H4 (cell line): ENCODE measurements around the gene FILIP1L. TPM values are rescaled to one million over a fixed set of nuclear protein-coding genes. Genes with fewer than 3 reads are reported as not detected.
A peak's percentile ranks its signal among the peaks of the same experiment; 100 is the strongest.

ENCODE experiments used
- DNase-seq: peaks from one replicate; pipeline ENCODE4 v3.0.0-alpha.2; 2015; ENCODE audit warnings: low spot score
- total RNA-seq: library from RNA; depleted of rRNA; stranded (reverse); fragments of >200 nt; shearing (Covaris generic); gene quantifications from 2 replicates; pipeline ENCODE4 v1.2.3, GENCODE V29; 2014; rRNA removed

The FILIP1L gene
- total RNA-seq, 1 experiment from 2014 or later, result 37.8 TPM

DNA sequence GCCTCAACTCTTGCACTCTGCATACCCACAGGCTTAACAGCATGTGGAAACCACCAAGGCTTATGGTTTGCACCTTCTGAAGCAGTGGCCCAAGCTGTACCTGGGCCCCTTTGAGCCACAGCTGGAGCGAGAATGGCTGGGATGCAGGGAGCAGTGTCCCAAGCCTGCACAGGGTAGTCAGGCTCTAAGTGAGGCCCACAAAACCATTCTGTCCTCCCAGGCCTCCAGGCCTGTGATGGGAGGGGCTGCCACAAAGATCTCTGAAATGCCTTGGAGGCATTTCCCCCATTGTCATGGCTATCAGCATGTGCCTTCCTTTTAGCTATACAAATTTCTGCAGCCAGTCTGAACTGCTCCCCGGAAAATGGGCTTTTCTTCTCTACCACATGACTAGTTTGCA is 309.1 kb downstream of the FILIP1L start:
- DNase-seq, result no peak

GRCh38 chr3:99803297-99803696 is 311.0 kb downstream of the FILIP1L start:
- DNase-seq, result no peak

DNA sequence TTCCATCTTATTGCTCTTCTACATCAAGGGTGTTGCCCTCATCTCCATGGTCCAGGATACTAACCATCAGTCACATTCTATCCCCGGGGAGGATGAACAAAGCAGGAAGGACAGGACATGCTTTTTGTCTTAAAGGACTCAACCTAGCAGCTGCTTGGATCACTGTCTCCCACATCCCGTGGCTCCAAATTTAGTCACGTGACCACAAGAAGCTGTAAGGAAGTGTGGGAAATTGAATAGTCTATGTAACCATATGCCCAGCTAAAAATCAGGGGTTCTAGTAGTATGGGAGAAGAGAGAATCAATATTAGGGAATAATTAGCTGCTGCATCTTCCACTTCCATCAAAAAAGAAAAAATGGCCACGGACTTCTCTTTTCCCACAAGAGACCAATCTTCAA is 314.9 kb downstream of the FILIP1L start:
- DNase-seq, result no peak

GRCh38 chr3:99795573-99795972 is 318.7 kb downstream of the FILIP1L start:
- no peak for DNase-seq

- DNase-seq, result no peak
Measured at GRCh38 chr3:99794485-99794884, 319.8 kb downstream of the FILIP1L start.

DNA sequence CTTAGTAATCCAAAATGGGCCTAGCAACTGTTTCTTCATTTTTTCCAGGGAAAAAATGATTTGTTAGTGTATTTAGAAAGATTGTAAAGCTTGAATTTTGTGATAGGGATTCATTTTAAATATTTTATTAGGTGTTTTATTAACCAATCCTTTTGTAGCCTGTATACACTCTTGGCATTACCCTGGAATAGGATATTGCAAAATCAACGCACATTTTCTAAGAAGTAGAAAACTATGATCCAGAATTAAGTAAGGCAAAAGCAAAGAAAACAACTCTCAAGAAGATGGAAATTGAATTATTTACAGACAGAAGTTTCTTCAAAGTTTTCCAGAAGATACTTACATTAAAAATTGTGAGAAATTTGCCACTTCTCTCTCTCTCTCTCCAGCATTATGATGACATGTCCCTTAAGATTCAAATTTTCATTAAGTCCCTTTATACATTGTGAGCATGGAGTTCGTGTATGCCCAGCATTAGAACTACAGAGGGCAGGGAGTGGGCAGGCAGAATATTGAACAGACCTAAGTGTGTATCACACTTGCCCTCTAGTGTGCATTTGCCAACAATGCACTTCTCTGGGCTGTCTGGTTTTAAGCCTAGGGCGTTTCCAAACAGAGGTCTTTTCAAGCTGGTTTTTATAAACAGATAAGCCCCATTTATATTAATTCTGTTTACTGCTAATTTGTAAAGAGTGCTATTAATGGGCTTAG is 325.1 kb downstream of the FILIP1L start:
- DNase-seq, result peak; percentile 64

Other genes starting within 250 kb of the FILIP1L start
- gene TBC1D23, start 146.5 kb upstream of the FILIP1L start, total RNA-seq, result 20.4 and 23.3 TPM in 2 replicates
- gene NIT2, start 220.3 kb upstream of the FILIP1L start, total RNA-seq, result 33.6 and 47.0 TPM in 2 replicates